Daoy (cell line): Measurements from ENCODE around the gene MAST3. TPM values are rescaled to one million over a fixed set of nuclear protein-coding genes. Genes with fewer than 3 reads are reported as not detected.
A peak's percentile ranks its signal among the peaks of the same experiment; 100 is the strongest.

Source experiments
- DNase-seq: peaks from one replicate; pipeline ENCODE4 v3.0.0-alpha.2; 2015; ENCODE audit warnings: low read depth
- total RNA-seq: library from RNA; depleted of rRNA; stranded (reverse); fragments of >200 nt; shearing (Covaris generic); gene quantifications from 2 replicates; pipeline ENCODE4 v1.2.3, GENCODE V29; 2014; rRNA removed

MAST3 gene
- total RNA-seq, 1 experiment from 2014 or later = 1.5 TPM

GRCh38 chr19:18185538-18185937 is 88.0 kb downstream of the MAST3 start:
- no peak for DNase-seq

- DNase-seq = no peak
These were observed 92.7 kb downstream of the MAST3 start for GRCh38 chr19:18190278-18190677.

- no peak for DNase-seq
These were observed 94.1 kb downstream of the MAST3 start for GRCh38 chr19:18191640-18192062.

- peak; percentile 100 for DNase-seq
These were observed 95.3 kb downstream of the MAST3 start, which contains the start of gene MPV17L2 for GRCh38 chr19:18192673-18193387. TSS of gene MPV17L2 (plus strand) at chr19:18193218. CDS start at chr19:18193282, 64 bp downstream.

GRCh38 chr19:18193388-18194180 is 96.0 kb downstream of the MAST3 start:
- no peak for DNase-seq

- no peak for DNase-seq
These were observed 96.6 kb downstream of the MAST3 start for GRCh38 chr19:18194181-18194530.

GRCh38 chr19:18194554-18195238 is 97.1 kb downstream of the MAST3 start:
- peak; percentile 37 for DNase-seq

- no peak for DNase-seq
These were observed 98.9 kb downstream of the MAST3 start for GRCh38 chr19:18196511-18196845.

- DNase-seq = no peak
These were observed 99.7 kb downstream of the MAST3 start for GRCh38 chr19:18197306-18197705.

- no peak for DNase-seq
These were observed 100.4 kb downstream of the MAST3 start for GRCh38 chr19:18197941-18198340.

GRCh38 chr19:18198374-18198773 is 100.8 kb downstream of the MAST3 start:
- DNase-seq = no peak

Other genes with a start within 250 kb of the MAST3 start
- 0.06 and 0.09 TPM in 2 replicates for gene JAK3, start 249.8 kb upstream of the MAST3 start, total RNA-seq
- gene RPL18A, start 237.9 kb upstream of the MAST3 start, total RNA-seq = 1,269 and 1,595 TPM in 2 replicates
- gene SLC5A5, start 225.8 kb upstream of the MAST3 start, total RNA-seq = not detected in 2 replicates
- 44.7 and 53.3 TPM in 2 replicates for gene CCDC124, start 164.8 kb upstream of the MAST3 start, total RNA-seq
- gene KCNN1, start 130.7 kb upstream of the MAST3 start, total RNA-seq = 0.06 TPM in 1 of 2 replicates, not detected in the other
- 25.6 and 35.7 TPM in 2 replicates for gene ARRDC2, start 89.6 kb upstream of the MAST3 start, total RNA-seq
- gene IL12RB1, start 10.8 kb upstream of the MAST3 start, total RNA-seq = 3.4 and 3.8 TPM in 2 replicates
- 6.5 and 14.2 TPM in 2 replicates for gene PIK3R2, start 55.4 kb downstream of the MAST3 start, total RNA-seq
- gene IFI30, start 76.0 kb downstream of the MAST3 start, total RNA-seq = 17.8 and 20.2 TPM in 2 replicates
- gene MPV17L2, start 95.4 kb downstream of the MAST3 start, total RNA-seq = 43.3 and 67.4 TPM in 2 replicates
- gene RAB3A, start 106.3 kb downstream of the MAST3 start, total RNA-seq = 0.23 TPM in 1 of 2 replicates, not detected in the other
- gene PDE4C, start 128.7 kb downstream of the MAST3 start, total RNA-seq = 0.17 TPM in 1 of 2 replicates, not detected in the other
- 0.74 and 12.6 TPM in 2 replicates for gene IQCN, start 176.7 kb downstream of the MAST3 start, total RNA-seq
- 75.0 and 75.6 TPM in 2 replicates for gene JUND, start 183.8 kb downstream of the MAST3 start, total RNA-seq
- gene LSM4, start 225.3 kb downstream of the MAST3 start, total RNA-seq = 318 and 351 TPM in 2 replicates
- 4.6 and 16.4 TPM in 2 replicates for gene PGPEP1, start 242.8 kb downstream of the MAST3 start, total RNA-seq